ENCODE measurements around the gene LOC101059915.

Gene LOC101059915

DNA sequence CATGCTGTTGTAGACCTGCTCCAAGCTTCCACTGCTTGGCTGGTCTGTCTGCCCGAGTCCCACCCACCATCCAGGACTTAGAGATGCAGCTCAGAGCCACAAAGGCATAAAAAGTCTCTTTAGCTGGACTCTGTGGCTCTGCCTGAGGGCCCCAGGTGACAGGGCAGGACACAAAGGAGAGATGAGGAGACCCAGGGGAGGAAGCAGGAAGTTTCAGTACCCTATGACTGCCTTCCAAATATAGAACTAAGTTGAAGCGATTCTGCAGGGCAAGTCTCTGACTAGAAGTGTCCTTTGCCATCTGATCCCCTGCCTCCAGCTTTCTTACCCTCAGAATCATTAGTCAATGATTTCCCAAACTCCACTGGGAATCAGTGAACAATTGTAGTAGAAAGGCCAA is 37.9 kb upstream of the LOC101059915 start:
- Histone ChIP-seq H3K27ac (ENCODE audit: low read depth, low read length) (no peak overlapping the region), H4K20me1 (ENCODE audit: control insufficient read depth, insufficient read depth, low read depth, low read length) (no peaks in the 10 kb centered on the region), H3F3A (ENCODE audit: control insufficient read depth, insufficient read depth) (no peaks in the 10 kb centered on the region), H3K9me2 (replicated peaks; ENCODE audit: control insufficient read depth, low read length) (no peaks in the 10 kb centered on the region), H3K9me3 (ENCODE audit: control insufficient read depth, insufficient read depth, low read length) (no peaks in the 10 kb centered on the region), H3K4me1 (ENCODE audit: control insufficient read depth, low read length) (peaks cover 11% of the 10 kb centered on the region), H3K79me2 (ENCODE audit: control insufficient read depth, low read length) (no peaks in the 10 kb centered on the region), H3K4me3 (ENCODE audit: low read length) (0 out of 2 replicates have a peak overlapping the region, but pooled peaks have one; percentile 20), H3K27me3 (ENCODE audit: control insufficient read depth, low read length) (no peaks in the 10 kb centered on the region), H3K36me3 (ENCODE audit: control insufficient read depth, low read length) (no peaks in the 10 kb centered on the region), H3K4me2 (ENCODE audit: low read length) (peak overlapping the region; percentile 52)
- TF ChIP-seq, protein P1, sequence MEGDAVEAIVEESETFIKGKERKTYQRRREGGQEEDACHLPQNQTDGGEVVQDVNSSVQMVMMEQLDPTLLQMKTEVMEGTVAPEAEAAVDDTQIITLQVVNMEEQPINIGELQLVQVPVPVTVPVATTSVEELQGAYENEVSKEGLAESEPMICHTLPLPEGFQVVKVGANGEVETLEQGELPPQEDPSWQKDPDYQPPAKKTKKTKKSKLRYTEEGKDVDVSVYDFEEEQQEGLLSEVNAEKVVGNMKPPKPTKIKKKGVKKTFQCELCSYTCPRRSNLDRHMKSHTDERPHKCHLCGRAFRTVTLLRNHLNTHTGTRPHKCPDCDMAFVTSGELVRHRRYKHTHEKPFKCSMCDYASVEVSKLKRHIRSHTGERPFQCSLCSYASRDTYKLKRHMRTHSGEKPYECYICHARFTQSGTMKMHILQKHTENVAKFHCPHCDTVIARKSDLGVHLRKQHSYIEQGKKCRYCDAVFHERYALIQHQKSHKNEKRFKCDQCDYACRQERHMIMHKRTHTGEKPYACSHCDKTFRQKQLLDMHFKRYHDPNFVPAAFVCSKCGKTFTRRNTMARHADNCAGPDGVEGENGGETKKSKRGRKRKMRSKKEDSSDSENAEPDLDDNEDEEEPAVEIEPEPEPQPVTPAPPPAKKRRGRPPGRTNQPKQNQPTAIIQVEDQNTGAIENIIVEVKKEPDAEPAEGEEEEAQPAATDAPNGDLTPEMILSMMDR (IDR thresholded peaks at IDR 0.05; ENCODE audit: low read depth, low read length, poor library complexity, severe bottlenecking): no peak
- no peak for TF ChIP-seq EZH2phosphoT487 (IDR thresholded peaks at IDR 0.05; ENCODE audit: borderline replicate concordance, low read length)

DNA sequence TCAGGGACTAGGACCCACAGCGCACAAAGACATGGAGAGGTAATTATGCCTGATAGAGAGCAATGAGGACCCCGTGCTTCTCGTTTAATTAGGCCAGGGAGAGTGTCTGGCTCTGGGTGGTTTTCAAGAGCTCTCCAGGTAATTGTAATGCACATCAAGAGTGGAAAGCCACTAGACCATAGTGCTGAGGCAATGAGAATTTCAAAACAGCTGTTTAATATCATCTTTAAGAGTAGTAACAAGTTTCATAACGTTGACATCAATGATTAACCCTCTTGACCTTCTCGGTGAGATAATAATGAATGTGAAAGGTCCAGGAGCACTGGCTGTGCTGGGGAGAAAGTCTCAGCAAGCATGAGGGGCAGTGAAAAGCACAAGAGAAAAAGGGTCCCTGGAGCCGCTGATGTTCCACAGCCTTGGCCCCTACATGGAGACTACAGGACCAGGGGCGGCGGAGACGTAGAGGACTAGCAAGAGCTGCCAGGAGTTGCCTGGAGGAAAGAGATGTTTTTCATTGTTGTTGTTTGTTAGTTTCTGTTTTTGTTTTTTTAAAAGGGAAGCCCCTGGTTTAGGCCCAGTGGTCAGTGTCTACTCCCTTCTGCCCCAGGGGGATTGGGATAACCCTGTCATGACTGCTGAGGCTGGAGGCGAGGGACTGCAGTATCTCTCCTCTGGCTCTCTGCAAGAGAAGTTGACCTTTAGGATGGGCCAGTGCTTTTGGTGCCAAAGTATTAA is 34.3 kb upstream of the LOC101059915 start:
- Histone ChIP-seq H3F3A (ENCODE audit: control insufficient read depth, insufficient read depth) (no peaks in the 10 kb centered on the region), H3K27me3 (ENCODE audit: control insufficient read depth, low read length) (no peaks in the 10 kb centered on the region), H3K27ac (ENCODE audit: low read depth, low read length) (no peak overlapping the region), H3K4me1 (ENCODE audit: control insufficient read depth, low read length) (peaks cover 30% of the 10 kb centered on the region), H4K20me1 (ENCODE audit: control insufficient read depth, insufficient read depth, low read depth, low read length) (no peaks in the 10 kb centered on the region), H3K9me3 (ENCODE audit: control insufficient read depth, insufficient read depth, low read length) (no peaks in the 10 kb centered on the region), H3K4me3 (ENCODE audit: low read length) (no peak overlapping the region), H3K36me3 (ENCODE audit: control insufficient read depth, low read length) (no peaks in the 10 kb centered on the region), H3K4me2 (ENCODE audit: low read length) (no peak overlapping the region), H3K9me2 (replicated peaks; ENCODE audit: control insufficient read depth, low read length) (no peaks in the 10 kb centered on the region), H3K79me2 (ENCODE audit: control insufficient read depth, low read length) (no peaks in the 10 kb centered on the region)
- TF ChIP-seq, protein P1 (IDR thresholded peaks at IDR 0.05; ENCODE audit: low read depth, low read length, poor library complexity, severe bottlenecking): no peak
- no peak for TF ChIP-seq EZH2phosphoT487 (IDR thresholded peaks at IDR 0.05; ENCODE audit: borderline replicate concordance, low read length)

DNA sequence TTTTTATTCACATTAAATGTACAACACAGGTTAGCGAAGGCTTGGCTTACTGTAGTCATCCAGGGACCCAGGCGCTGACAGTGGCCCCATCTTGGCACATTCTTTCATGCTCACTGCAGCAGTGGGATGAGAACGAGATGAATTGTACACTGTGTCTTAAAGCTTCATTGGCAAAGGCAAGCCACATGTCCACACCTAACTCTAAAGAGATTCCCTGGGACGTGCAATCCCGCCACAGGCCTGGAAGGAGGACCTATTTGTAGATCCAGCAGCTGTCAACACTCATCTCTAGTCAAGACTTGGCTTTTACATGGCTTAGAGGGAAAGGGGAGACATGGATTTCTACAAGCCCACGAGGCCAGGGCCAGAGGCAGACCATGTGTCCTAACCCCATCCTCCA is 33.0 kb upstream of the LOC101059915 start:
- Histone ChIP-seq H3K27me3 (ENCODE audit: control insufficient read depth, low read length) (no peaks in the 10 kb centered on the region), H3K9me3 (ENCODE audit: control insufficient read depth, insufficient read depth, low read length) (no peaks in the 10 kb centered on the region), H3K36me3 (ENCODE audit: control insufficient read depth, low read length) (no peaks in the 10 kb centered on the region), H4K20me1 (ENCODE audit: control insufficient read depth, insufficient read depth, low read depth, low read length) (no peaks in the 10 kb centered on the region), H3K9me2 (replicated peaks; ENCODE audit: control insufficient read depth, low read length) (no peaks in the 10 kb centered on the region), H3K79me2 (ENCODE audit: control insufficient read depth, low read length) (no peaks in the 10 kb centered on the region), H3K4me2 (ENCODE audit: low read length) (no peak overlapping the region), H3F3A (ENCODE audit: control insufficient read depth, insufficient read depth) (no peaks in the 10 kb centered on the region), H3K27ac (ENCODE audit: low read depth, low read length) (no peak overlapping the region), H3K4me3 (ENCODE audit: low read length) (no peak overlapping the region), H3K4me1 (ENCODE audit: control insufficient read depth, low read length) (peaks cover 30% of the 10 kb centered on the region)
- TF ChIP-seq EZH2phosphoT487 (IDR thresholded peaks at IDR 0.05; ENCODE audit: borderline replicate concordance, low read length): no peak
- TF ChIP-seq, protein P1 (IDR thresholded peaks at IDR 0.05; ENCODE audit: low read depth, low read length, poor library complexity, severe bottlenecking): no peak
